Chondrocyte (in vitro differentiated cells): ENCODE data around the gene GPR12. TPM values are rescaled to one million over a fixed set of nuclear protein-coding genes. Genes with fewer than 3 reads are reported as not detected.

ENCODE experiments used
- DNase-seq: peaks from one replicate; pipeline ENCODE4 v3.0.0; 2021; ENCODE audit warnings: mixed read lengths, low spot score
- H3K27ac Mint-ChIP-seq: one replicate; pipeline ENCODE4 v1.8.0; 2021; ENCODE audit warnings: mild to moderate bottlenecking, moderate library complexity, mixed read lengths; ENCODE audit not compliant: unreplicated experiment
- H3K27me3 Mint-ChIP-seq: 2 replicates; pipeline ENCODE4 v1.8.0; 2021; ENCODE audit warnings: low read depth, mixed read lengths
- H3K36me3 Mint-ChIP-seq: 2 replicates; pipeline ENCODE4 v1.8.0; 2021; ENCODE audit warnings: low read depth, mixed read lengths
- H3K4me1 Mint-ChIP-seq: 2 replicates; pipeline ENCODE4 v1.8.0; 2021; ENCODE audit warnings: low read depth, mild to moderate bottlenecking, mixed read lengths
- H3K4me3 Mint-ChIP-seq: one replicate; pipeline ENCODE4 v1.8.0; 2021; ENCODE audit warnings: mild to moderate bottlenecking, moderate library complexity, mixed read lengths; ENCODE audit not compliant: unreplicated experiment
- H3K9me3 Mint-ChIP-seq: 2 replicates; pipeline ENCODE4 v1.8.0; 2021; ENCODE audit warnings: low read depth, mixed read lengths
- CTCF ChIP-seq: fragments of 200-600 bp; sonication (generic); IDR thresholded peaks from 2 replicates; pipeline ENCODE4 v1.5.0; 2021; ENCODE audit warnings: antibody characterized with exemption, mild to moderate bottlenecking, moderate library complexity
- total RNA-seq: library from RNA; stranded (reverse); gene quantifications from 3 replicates; pipeline ENCODE4 v1.2.1, GENCODE V29; 2021

GPR12 gene
- total RNA-seq, 1 donor from 2014 or later, result not detected

GRCh38 chr13:26710166-26710565, 50.4 kb downstream of the GPR12 start:
- peaks cover 8% of the 10 kb centered on the region for H3K9me3 Mint-ChIP-seq
- no peak overlapping the region for H3K4me3 Mint-ChIP-seq
- H3K27ac Mint-ChIP-seq, result no peak overlapping the region
- DNase-seq, result no peak
- H3K4me1 Mint-ChIP-seq, result peaks cover 9% of the 10 kb centered on the region
- TF ChIP-seq CTCF, result no peak
- H3K36me3 Mint-ChIP-seq, result no peaks in the 10 kb centered on the region
- peaks cover 11% of the 10 kb centered on the region for H3K27me3 Mint-ChIP-seq

- peaks cover 8% of the 10 kb centered on the region for H3K9me3 Mint-ChIP-seq
- no peaks in the 10 kb centered on the region for H3K36me3 Mint-ChIP-seq
- H3K4me1 Mint-ChIP-seq, result peaks cover 9% of the 10 kb centered on the region
- TF ChIP-seq CTCF, result no peak
- no peak overlapping the region for H3K4me3 Mint-ChIP-seq
- no peak overlapping the region for H3K27ac Mint-ChIP-seq
- H3K27me3 Mint-ChIP-seq, result peaks cover 11% of the 10 kb centered on the region
- no peak for DNase-seq
These were observed 51.1 kb downstream of the GPR12 start for GRCh38 chr13:26709461-26709860.

- TF ChIP-seq CTCF, result peak; percentile 37
- Mint-ChIP-seq H3K4me1 (peaks cover 9% of the 10 kb centered on the region), H3K27me3 (peaks cover 8% of the 10 kb centered on the region), H3K36me3 (peaks cover 3% of the 10 kb centered on the region), H3K4me3 (no peak overlapping the region), H3K9me3 (peaks cover 8% of the 10 kb centered on the region), H3K27ac (no peak overlapping the region)
- no peak for DNase-seq
These were observed 52.6 kb downstream of the GPR12 start for GRCh38 chr13:26708007-26708297.

GRCh38 chr13:26707122-26708006, 53.2 kb downstream of the GPR12 start:
- Mint-ChIP-seq H3K4me3 (no peak overlapping the region), H3K36me3 (peaks cover 3% of the 10 kb centered on the region), H3K9me3 (peaks cover 2% of the 10 kb centered on the region), H3K27ac (no peak overlapping the region), H3K27me3 (peaks cover 10% of the 10 kb centered on the region), H3K4me1 (peaks cover 9% of the 10 kb centered on the region)
- no peak for DNase-seq
- peak; percentile 78 for TF ChIP-seq CTCF

GRCh38 chr13:26706381-26706780, 54.2 kb downstream of the GPR12 start:
- H3K27ac Mint-ChIP-seq, result no peak overlapping the region
- no peak for TF ChIP-seq CTCF
- H3K4me3 Mint-ChIP-seq, result no peak overlapping the region
- peaks cover 10% of the 10 kb centered on the region for H3K27me3 Mint-ChIP-seq
- no peak for DNase-seq
- H3K36me3 Mint-ChIP-seq, result peaks cover 3% of the 10 kb centered on the region
- no peaks in the 10 kb centered on the region for H3K9me3 Mint-ChIP-seq
- peaks cover 7% of the 10 kb centered on the region for H3K4me1 Mint-ChIP-seq
